SK-N-SH treated with all-trans-retinoic acid at 6 μM for 48 hours (cell line): ENCODE results near the gene GRID1.

Experiments used
- BACH2 ChIP-seq: fragments of 250-450 bp; sonication (Bioruptor Pico); IDR thresholded peaks from 2 replicates; pipeline ENCODE4 v1.9.0; 2021; ENCODE audit warnings: mild to moderate bottlenecking, borderline replicate concordance
- CSRNP3 ChIP-seq: fragments of 250-450 bp; sonication (Bioruptor Pico); IDR thresholded peaks from 2 replicates; pipeline ENCODE4 v1.5.1; 2021; ENCODE audit warnings: mild to moderate bottlenecking, moderate library complexity
- ZFP30 ChIP-seq: fragments of 450-650 bp; formaldehyde crosslinking; IDR thresholded peaks from 2 replicates; pipeline ENCODE4 v1.5.0; 2022; ENCODE audit warnings: mild to moderate bottlenecking, moderate library complexity
- ZNF70 ChIP-seq: fragments of 450-650 bp; formaldehyde crosslinking; IDR thresholded peaks from 2 replicates; pipeline ENCODE4 v1.5.0; 2020; ENCODE audit warnings: mild to moderate bottlenecking, moderate library complexity

DNA sequence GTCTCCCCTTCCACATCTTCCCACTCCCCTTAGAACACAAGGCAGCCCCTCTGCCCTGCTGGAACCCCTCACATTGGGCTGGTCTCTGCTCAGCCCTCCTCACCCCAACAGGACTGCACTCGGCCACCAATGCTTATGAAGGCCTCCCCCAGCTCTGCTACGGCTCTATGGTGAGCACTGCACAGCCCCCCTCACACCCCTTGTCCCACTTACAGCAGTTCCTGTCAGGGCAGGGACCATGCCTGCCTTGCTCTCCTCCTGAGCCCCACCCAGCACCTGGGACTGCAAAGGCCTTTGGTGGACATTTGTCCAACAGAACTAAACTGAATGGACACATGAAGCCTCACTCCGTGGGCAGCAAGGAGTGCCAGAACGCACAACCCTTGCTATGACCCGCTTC is 171.9 kb downstream of the GRID1 start:
- TF ChIP-seq ZNF70 (CRISPR knock-in tag): no peak
- no peak for TF ChIP-seq ZFP30
- TF ChIP-seq CSRNP3: no peak
- no peak for TF ChIP-seq BACH2 (CRISPR knock-in tag)
